Measurements from ENCODE around the gene HMGCR. TPM values are rescaled to one million over a fixed set of nuclear protein-coding genes. Genes with fewer than 3 reads are reported as not detected.
"Not testable (repeated sequence)": the region's sequence is repeated elsewhere in the genome, so short reads cannot be mapped to it uniquely, and the experiment has no call there.

The HMGCR gene
- polyA plus RNA-seq (ENCODE audit: insufficient read depth in 1 of 5, insufficient read length in 5 of 5, low replicate concordance in 1 of 5): 10 to 100 TPM; 42.5 to 68.2 (median 49.7) TPM
- long read RNA-seq, donor 1, full-length matches to known transcripts: 12 of 37 reads
- long read RNA-seq, donor 1, partial matches to known transcripts: 25 of 37 reads
- long read RNA-seq, donor 1, other reads (novel, unspliced or antisense): 0 of 37 reads
- long read RNA-seq, donor 2, full-length matches to known transcripts: 15 of 15 reads
- long read RNA-seq, donor 2, partial matches to known transcripts: 0 of 15 reads
- long read RNA-seq, donor 2, other reads (novel, unspliced or antisense): 0 of 15 reads
- long read RNA-seq, donor 3, full-length matches to known transcripts: 10 of 10 reads
- long read RNA-seq, donor 3, partial matches to known transcripts: 0 of 10 reads
- long read RNA-seq, donor 3, other reads (novel, unspliced or antisense): 0 of 10 reads
- long read RNA-seq, donor 4, partial matches to known transcripts: 0 of 6 reads
- long read RNA-seq, donor 4, other reads (novel, unspliced or antisense): 0 of 6 reads
- long read RNA-seq, donor 5, full-length matches to known transcripts: 15 of 56 reads
- long read RNA-seq, donor 5, partial matches to known transcripts: 41 of 56 reads
- long read RNA-seq, donor 5, other reads (novel, unspliced or antisense): 0 of 56 reads
- long read RNA-seq, donor 6, full-length matches to known transcripts: 18 of 18 reads
- long read RNA-seq, donor 6, partial matches to known transcripts: 0 of 18 reads
- long read RNA-seq, donor 6, other reads (novel, unspliced or antisense): 0 of 18 reads
- long read RNA-seq, donor 7, full-length matches to known transcripts: 12 of 23 reads
- long read RNA-seq, donor 7, partial matches to known transcripts: 11 of 23 reads
- long read RNA-seq, donor 7, other reads (novel, unspliced or antisense): 0 of 23 reads
- long read RNA-seq, donor 8, full-length matches to known transcripts: 3 of 3 reads
- long read RNA-seq, donor 8, partial matches to known transcripts: 0 of 3 reads
- long read RNA-seq, donor 8, other reads (novel, unspliced or antisense): 0 of 3 reads

GRCh38 chr5:75336615-75337336 lies at the start of gene HMGCR:
TSS of gene HMGCR (plus strand) at chr5:75337220. CDS start at chr5:75342606, 5,386 bp downstream.
- DNase-seq: peak; percentile 98 to 99

DNA sequence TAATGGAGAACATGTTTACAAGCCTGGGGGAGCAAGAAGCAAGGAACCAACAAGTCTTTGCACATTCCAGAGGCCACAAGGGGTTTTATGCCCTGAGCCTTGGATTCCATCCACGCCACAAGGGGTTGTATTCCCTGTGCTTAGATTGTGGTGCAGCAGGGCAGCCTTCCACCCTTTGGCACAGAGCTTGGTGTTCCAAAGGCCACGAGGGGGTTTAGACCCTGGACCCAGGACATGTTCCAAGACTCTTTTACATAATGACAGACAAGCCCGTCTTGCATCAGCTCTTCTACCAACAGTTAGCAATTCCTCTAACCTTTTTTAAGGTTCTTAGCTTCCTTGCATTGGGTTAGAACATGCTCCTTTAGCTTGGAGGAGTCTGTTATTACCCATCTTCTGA lies 45.2 kb upstream of the HMGCR start:
- DNase-seq: not testable (repeated sequence)

DNA sequence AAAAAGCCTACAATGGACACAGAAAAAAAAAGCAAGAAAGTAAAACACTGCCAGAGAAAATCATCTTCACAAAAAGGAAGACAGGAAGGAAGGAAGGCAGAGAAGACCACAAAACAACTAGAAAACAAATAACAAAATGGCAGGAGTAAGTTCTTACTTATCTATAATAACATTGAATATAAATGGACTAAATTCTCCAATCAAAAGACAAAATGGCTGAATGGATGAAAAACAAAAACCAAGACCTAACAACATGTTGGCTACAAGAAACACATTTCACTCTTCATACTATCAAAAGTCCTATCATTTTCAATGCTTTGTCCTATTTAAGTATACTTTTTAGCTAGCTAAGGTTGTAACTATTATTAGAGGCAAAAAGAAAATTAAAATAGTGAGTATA lies 36.9 kb upstream of the HMGCR start:
- DNase-seq: no peak

DNA sequence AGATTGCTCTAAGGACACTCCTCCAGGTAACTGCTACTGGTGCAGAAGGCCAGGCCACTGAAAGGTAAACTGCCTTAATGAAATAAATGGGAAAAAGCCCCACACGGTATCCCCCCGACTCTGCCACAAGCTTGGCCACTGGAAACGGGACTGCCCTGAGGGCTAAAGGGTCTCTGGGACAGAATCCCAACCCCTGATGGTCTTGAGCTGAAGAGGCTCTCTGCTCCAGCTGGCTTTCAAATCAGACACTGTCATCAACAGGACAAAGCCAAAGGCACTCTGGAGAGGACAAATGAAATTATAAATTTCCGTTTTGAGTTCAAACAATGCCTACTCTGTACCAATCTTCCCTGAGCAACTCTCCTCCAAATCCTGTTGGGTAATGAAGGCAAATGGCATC lies 33.6 kb upstream of the HMGCR start:
- DNase-seq: no peak

- DNase-seq: not testable (repeated sequence)
Observed at GRCh38 chr5:75304486-75304885, 32.5 kb upstream of the HMGCR start.

DNA sequence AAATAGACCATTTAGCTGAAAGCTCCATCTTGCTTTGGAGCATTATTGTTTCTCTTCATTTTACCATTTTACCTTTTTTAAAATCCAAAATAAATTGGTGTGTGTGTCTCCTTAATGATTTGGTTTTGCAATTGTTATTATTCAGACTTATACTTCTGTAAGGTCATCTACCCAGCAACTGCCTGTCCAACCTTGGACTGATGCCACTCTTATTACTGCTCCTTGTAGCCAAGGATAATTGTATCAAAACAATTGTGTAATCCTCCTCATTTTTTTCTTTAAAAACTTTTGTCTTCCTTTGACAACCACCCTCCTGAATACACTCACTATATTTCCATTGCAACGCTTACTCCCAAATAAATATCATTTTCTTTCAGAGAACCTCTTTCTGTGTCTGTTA lies 30.3 kb upstream of the HMGCR start:
- DNase-seq: no peak

- no peak for DNase-seq
Observed at GRCh38 chr5:75310212-75310611, 26.8 kb upstream of the HMGCR start.

- DNase-seq: not testable (repeated sequence)
Observed at GRCh38 chr5:75319148-75319547, 17.9 kb upstream of the HMGCR start.

GRCh38 chr5:75319638-75320037 lies 17.4 kb upstream of the HMGCR start:
- no peak for DNase-seq

DNA sequence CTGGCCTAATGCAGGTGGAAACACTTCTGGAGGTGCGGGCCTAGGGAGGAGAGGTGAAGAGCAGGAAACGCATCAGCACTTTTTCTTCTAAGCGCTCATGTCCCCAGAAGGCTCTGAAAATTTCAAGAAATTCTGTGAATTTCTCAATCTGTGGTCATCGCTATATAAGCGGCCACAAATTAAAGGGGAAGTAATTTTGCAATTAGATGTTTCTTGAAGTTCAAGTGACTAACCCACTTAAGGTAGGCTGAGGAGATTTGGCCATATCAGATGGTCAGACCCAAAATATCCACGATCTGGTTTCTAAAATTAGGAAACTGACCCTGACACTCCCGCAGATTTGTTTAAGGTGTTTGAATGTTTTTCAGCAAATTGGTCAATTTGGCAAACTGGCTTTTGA lies 16.6 kb upstream of the HMGCR start:
- DNase-seq: no peak

DNA sequence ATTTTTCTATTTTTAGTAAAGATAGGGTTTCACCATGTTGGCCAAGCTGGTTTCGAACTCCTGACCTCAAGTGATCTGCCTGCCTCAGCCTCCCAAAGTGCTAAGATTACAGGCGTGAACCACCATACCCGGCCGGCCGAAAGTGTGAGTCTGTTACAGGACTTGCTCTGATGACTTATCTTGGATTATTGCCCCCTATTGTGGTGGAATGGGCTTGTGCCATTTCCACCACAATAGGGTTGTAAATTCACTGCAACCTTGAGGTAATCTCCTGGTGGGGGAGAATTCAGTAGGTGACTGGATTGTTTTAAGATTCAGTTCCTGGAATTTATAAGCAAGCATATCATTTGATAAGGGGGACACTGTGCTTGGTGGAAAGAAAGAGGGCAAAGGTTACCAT lies 15.0 kb upstream of the HMGCR start:
- no peak for DNase-seq

- DNase-seq: no peak
Observed at GRCh38 chr5:75324791-75325190, 12.2 kb upstream of the HMGCR start.

DNA sequence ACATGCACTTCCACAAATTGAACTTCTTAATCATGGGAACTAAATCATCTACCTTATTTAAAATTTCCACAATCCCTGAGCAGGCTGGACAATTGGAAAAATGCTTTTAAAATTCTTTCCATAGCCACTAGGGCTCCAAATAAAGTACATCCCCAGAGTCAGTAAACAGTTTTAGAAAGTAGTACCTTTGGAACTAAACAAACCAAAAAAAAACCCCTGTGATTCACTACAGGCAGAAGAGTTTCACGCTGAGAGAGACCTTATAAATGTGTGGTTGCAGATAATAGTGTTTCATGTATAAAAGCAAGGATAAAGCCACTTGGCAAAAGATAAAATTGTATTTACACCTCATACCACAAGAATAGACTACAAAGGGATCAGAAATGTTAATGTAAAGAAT lies 11.8 kb upstream of the HMGCR start:
- no peak for DNase-seq

DNA sequence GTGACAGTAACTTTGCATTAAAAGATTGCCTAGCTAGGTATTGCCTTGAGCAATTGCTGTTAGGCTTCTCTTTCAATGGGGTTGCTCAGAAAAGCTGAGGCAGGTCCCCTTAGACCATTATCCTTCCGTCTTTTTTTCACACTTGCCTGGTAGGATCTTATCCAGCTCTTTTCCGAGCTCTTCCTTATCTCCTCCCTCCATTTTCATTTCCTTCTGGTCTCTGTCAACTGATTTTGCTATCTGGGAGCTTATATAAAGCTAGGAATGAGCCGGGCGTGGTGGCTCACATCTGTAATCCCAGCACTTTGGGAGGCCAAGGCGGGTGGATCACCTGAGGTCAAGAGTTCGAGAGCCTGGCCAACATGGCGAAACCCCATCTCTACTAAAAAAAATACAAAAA lies 6.6 kb upstream of the HMGCR start:
- no peak for DNase-seq

DNA sequence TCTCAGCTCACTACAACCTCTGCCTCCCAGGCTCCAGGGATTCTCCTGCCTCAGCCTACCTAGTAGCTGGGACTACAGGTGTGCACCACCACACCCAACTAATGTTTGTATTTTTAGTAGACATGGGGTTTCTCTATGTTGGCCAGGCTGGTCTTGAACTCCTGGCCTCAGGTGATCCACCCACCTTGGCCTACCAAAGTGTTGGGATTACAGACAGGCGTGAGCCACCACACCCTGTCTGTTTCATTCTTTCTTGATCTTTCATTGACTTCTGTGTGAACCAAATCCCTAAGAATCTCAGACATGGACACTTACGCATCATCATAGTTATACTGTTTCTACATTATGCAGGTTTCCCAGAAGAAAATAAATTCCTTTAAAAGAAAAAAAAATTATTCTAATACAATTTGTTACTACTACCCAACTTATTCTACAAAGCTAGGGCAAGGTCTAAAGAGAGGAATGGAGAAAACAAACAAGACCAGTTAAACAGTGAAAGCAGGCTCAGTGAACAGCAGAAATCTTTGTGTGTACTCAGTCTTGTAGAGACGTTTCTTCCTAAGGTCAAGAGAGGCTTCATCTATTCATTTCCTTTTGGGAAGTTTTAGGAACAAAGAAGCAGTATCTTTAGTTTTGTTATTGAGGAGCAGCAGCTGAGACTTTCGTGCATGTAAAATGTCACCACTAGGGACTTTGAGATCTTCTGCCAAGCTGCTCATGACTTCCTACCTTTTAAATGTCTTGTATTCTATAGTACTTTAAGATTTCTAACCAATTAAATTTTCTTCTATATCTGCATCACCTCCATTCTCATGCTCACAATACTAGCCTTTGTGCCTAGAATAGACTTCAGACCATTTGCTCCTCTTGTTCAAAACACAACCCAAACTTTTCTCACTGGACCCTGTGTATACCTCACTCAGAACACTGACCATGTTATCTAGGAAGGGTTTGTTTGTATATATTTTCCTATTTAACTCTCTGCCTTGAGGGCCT lies 5.6 kb upstream of the HMGCR start:
- no peak for DNase-seq

DNA sequence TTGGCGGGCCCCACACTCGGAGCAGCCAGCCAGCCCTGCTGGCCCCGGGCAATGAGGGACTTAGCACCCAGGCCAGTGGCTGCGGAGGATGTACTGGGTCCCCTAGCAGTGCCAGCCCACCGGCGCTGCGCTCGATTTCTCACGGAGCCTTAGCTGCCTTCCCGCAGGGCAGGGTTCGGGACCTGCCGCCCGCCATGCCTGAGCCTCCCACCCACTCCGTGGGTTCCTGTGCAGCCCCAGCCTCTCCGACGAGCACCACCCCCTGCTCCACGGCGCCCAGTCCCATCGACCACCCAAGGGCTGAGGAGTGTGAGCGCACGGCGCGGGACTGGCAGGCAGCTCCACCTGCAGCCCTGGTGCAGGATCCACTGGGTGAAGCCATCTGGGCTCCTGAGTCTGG lies 3.3 kb upstream of the HMGCR start:
- DNase-seq: not testable (repeated sequence)

DNA sequence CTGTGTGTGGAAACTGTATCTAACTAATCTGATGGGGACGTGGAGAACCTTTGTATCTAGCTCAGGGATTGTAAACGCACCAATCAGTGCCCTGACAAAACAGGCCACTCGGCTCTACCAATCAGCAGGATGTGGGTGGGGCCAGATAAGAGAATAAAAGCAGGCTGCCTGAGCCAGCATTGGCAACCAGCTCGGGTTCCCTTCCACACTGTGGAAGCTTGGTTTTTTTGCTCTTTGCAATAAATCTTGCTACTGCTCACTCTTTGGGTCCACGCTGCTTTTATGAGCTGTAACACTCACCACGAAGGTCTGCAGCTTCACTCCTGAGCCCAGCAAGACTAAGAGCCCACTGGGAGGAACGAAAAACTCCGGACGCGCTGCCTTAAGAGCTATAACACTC lies 2.6 kb upstream of the HMGCR start:
- DNase-seq: not testable (repeated sequence)

- no peak for DNase-seq
Observed at GRCh38 chr5:75335486-75335885, 1.5 kb upstream of the HMGCR start.

GRCh38 chr5:75335952-75336614 lies 937 bp upstream of the HMGCR start:
- peak; percentile 59 to 66 for DNase-seq
